Muscle of leg (tissue), 16 donors: ENCODE measurements around the gene ANGPT4. TPM values are rescaled to one million over a fixed set of nuclear protein-coding genes. Genes with fewer than 3 reads are reported as not detected.

Source experiments
- DNase-seq: peaks from one replicate; pipeline ENCODE4 v3.0.0; 2013
- H3K27ac ChIP-seq: one replicate; pipeline ENCODE4 v1.5.1; 2013; ENCODE audit warnings: mild to moderate bottlenecking, low read length, control low read depth
- H3K27me3 ChIP-seq: one replicate; pipeline ENCODE4 v1.6.1; 2013; ENCODE audit warnings: low read length; ENCODE audit not compliant: control insufficient read depth, insufficient read depth
- H3K36me3 ChIP-seq: one replicate; pipeline ENCODE4 v1.6.1; 2013; ENCODE audit warnings: low read length; ENCODE audit not compliant: control insufficient read depth, insufficient read depth
- H3K4me1 ChIP-seq: one replicate; pipeline ENCODE4 v1.6.1; 2013; ENCODE audit warnings: low read length; ENCODE audit not compliant: control insufficient read depth, insufficient read depth
- H3K4me3 ChIP-seq: one replicate; pipeline ENCODE4 v1.5.1; 2013; ENCODE audit warnings: low read length, control low read depth
- H3K9me3 ChIP-seq: replicated peaks from 2 replicates; pipeline ENCODE4 v1.6.1; 2013; ENCODE audit warnings: low read depth, low read length; ENCODE audit not compliant: control insufficient read depth
- WGBS: methylation state at CpG from one replicate; pipeline ENCODE4 v1.1.5; 2013; ENCODE audit warnings: missing lambda C conversion rate; ENCODE audit not compliant: insufficient coverage; 5-methylcytosine and 5-hydroxymethylcytosine counted together
- long read RNA-seq, 11 donors: transcript quantifications; one replicate each; lab custom pipeline, GENCODE V29; 2026
- polyA plus RNA-seq, 8 donors: library from polyadenylated mRNA; unstranded; fragments of 120-200 nt; gene quantifications; one replicate each; pipeline versions ENCODE4 v1.2.1 to v1.2.3, GENCODE V29; 2013; ENCODE audit warnings: inconsistent platforms in 1 of 8, low replicate concordance in 1 of 8; ENCODE audit not compliant: insufficient read length in 8 of 8, insufficient read depth in 1 of 8
- total RNA-seq: library from RNA; stranded (reverse); fragments of 120-200 nt; gene quantifications from one replicate; pipeline ENCODE4 v1.2.4, GENCODE V29; 2013

The ANGPT4 gene, protein sequence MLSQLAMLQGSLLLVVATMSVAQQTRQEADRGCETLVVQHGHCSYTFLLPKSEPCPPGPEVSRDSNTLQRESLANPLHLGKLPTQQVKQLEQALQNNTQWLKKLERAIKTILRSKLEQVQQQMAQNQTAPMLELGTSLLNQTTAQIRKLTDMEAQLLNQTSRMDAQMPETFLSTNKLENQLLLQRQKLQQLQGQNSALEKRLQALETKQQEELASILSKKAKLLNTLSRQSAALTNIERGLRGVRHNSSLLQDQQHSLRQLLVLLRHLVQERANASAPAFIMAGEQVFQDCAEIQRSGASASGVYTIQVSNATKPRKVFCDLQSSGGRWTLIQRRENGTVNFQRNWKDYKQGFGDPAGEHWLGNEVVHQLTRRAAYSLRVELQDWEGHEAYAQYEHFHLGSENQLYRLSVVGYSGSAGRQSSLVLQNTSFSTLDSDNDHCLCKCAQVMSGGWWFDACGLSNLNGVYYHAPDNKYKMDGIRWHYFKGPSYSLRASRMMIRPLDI
- total RNA-seq = 0.04 TPM
- polyA plus RNA-seq = under 1 TPM in 7 of 8 donors, not detected in 1; 0.03 to 0.12 (median 0.06) TPM
- long read RNA-seq, donor 1 = 0 reads
- long read RNA-seq, donor 2 = 0 reads
- long read RNA-seq, donor 3 = 0 reads
- long read RNA-seq, donor 4 = 0 reads
- long read RNA-seq, donor 5 = 0 reads
- long read RNA-seq, donor 6 = 0 reads
- long read RNA-seq, donor 7 = 0 reads
- long read RNA-seq, donor 8 = 0 reads
- long read RNA-seq, donor 9 = 0 reads
- long read RNA-seq, donor 10, partial matches to known transcripts = 27 of 27 reads
- long read RNA-seq, donor 10, other reads (novel, unspliced or antisense) = 0 of 27 reads
- long read RNA-seq, donor 11 = 0 reads

DNA sequence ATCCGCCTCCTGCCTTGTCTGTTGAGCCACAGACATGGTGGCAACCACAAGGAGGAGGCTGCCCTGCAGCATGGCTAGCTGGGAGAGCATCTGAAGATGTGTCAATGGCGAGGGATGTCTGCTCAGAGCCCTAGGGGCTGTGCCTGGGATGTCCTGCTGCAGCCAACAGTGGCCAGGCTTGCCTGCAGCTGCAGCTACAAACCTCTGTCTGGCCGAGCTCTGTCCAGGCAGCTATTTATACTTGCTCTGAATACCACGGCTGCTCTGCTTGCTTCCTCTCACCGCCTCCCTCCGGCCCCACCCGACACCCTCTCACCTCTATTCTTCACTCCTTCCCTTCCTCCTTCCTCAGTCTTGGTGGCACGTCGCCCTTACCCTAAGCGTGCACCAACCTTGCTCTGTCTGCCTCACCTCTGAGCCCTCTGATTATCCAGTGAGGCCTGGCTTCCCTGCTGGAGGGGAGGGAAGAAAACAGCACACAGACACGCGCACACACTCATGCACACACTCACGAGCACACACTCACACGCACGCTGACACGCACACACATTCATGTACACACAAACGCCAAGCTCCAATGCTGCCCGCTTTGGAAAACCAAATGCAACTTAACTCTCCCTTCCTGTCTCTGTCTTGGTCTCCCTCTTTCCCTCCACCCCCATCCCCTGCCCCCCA lies at the start of gene ANGPT4:
Gene ANGPT4 (minus strand): TSS at position 210 of the 675 bp plus-strand sequence. CDS start 120 bp downstream, at position 90.
- H3K4me1 ChIP-seq = peaks cover 21% of the 10 kb centered on the region
- no peaks in the 10 kb centered on the region for H3K27me3 ChIP-seq
- peak; percentile 32 for DNase-seq
- H3K36me3 ChIP-seq = no peaks in the 10 kb centered on the region
- H3K27ac ChIP-seq = no peak within 1 kb of the TSS
- H3K4me3 ChIP-seq = no peak within 1 kb of the TSS
- WGBS = 18% methylated on average over 12 of the region's 18 CpGs
- H3K9me3 ChIP-seq = no peaks in the 10 kb centered on the region

DNA sequence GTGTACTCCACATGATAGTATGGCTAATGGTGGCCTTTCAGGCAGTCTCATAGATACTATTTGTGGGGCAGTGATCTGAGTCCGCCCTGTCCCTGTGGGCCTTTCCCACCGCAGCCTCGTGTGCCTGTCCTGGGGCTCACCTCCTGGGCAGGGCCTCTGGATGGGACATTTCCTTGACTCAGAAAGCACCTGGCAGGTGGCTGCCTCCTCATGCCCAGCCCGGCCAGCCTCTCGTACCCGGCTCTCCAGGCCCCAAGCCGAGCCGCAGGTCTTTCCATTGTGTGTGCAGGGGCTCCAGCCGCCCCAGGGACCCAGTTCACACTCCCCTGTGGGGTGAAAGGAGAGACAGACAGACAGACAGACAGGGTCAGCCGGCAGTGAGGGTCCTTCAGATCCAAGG lies 47.7 kb upstream of the ANGPT4 start:
- peaks cover 7% of the 10 kb centered on the region for H3K27me3 ChIP-seq
- H3K4me3 ChIP-seq = no peak overlapping the region
- WGBS = 78% methylated on average over 7 of the region's 10 CpGs
- H3K9me3 ChIP-seq = no peaks in the 10 kb centered on the region
- H3K27ac ChIP-seq = no peak overlapping the region
- H3K36me3 ChIP-seq = no peaks in the 10 kb centered on the region
- no peak for DNase-seq
- H3K4me1 ChIP-seq = no peaks in the 10 kb centered on the region

DNA sequence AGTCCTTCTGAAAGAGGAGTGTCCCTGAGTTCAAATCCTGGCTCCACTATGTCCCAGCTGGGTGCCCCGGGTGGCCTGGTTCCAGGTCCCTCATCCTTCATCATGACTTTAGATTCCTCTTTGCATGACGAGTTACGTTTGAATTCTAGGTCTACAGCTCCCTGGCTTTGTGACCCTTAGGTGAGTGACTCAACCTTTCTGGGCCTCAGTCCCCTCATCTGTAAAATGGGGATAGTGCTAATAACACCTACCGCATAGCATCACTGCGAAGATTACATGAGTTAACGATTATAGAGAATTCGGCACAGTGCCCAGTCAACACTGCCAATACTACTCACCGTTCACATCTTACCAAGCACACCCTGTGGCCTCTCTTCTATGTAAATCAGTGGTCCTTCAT lies 46.5 kb upstream of the ANGPT4 start:
- 83% methylated on average over 5 of the region's 8 CpGs for WGBS
- no peaks in the 10 kb centered on the region for H3K4me1 ChIP-seq
- H3K9me3 ChIP-seq = no peaks in the 10 kb centered on the region
- H3K36me3 ChIP-seq = no peaks in the 10 kb centered on the region
- H3K4me3 ChIP-seq = no peak overlapping the region
- peaks cover 10% of the 10 kb centered on the region for H3K27me3 ChIP-seq
- no peak for DNase-seq
- no peak overlapping the region for H3K27ac ChIP-seq

DNA sequence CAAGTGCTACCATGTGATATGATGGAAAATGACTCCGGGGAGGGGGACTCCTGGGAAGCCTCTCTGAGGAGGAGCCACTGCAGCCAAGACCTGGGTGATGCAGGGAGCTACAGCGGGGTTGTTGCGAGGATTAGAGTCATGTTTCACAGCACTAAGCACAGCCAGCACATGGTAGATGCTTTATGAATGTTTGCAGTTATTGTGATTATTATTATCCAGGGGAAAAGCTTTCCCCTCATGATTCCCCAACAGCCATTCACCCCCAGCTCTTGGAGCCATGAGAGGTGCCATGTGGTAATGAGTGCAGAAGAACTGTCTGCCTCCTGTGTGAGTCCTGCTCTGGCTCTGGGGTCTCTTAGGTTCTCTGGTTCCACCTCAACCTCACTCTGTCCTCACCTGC lies 46.1 kb upstream of the ANGPT4 start:
- Histone ChIP-seq H3K36me3 (no peaks in the 10 kb centered on the region), H3K4me3 (no peak overlapping the region), H3K27me3 (peaks cover 10% of the 10 kb centered on the region), H3K4me1 (no peaks in the 10 kb centered on the region), H3K27ac (no peak overlapping the region), H3K9me3 (no peaks in the 10 kb centered on the region)
- no peak for DNase-seq
- 72% methylated on average over 1 of the region's 3 CpGs for WGBS

DNA sequence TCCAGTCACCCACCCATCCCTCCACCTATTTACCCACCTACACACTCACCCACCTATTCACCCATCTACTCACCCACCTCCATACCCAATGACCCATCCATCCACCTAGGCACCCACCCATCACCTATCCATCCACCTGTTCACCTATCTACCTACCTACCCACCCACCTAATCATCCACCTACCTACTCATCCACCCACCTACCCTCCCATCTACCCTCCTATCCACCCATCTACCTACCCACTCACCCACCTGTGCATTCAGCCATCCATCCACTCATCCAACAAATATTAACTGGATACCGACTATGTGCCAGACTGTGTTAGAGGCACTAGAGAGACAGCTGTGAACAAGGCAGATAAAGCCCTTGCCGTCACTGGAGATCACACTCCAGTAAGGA lies 45.6 kb upstream of the ANGPT4 start:
- no peaks in the 10 kb centered on the region for H3K4me1 ChIP-seq
- H3K9me3 ChIP-seq = no peaks in the 10 kb centered on the region
- WGBS = 75% methylated on average over 1 of the region's 2 CpGs
- H3K27me3 ChIP-seq = peaks cover 10% of the 10 kb centered on the region
- H3K36me3 ChIP-seq = no peaks in the 10 kb centered on the region
- no peak overlapping the region for H3K27ac ChIP-seq
- no peak for DNase-seq
- H3K4me3 ChIP-seq = no peak overlapping the region

DNA sequence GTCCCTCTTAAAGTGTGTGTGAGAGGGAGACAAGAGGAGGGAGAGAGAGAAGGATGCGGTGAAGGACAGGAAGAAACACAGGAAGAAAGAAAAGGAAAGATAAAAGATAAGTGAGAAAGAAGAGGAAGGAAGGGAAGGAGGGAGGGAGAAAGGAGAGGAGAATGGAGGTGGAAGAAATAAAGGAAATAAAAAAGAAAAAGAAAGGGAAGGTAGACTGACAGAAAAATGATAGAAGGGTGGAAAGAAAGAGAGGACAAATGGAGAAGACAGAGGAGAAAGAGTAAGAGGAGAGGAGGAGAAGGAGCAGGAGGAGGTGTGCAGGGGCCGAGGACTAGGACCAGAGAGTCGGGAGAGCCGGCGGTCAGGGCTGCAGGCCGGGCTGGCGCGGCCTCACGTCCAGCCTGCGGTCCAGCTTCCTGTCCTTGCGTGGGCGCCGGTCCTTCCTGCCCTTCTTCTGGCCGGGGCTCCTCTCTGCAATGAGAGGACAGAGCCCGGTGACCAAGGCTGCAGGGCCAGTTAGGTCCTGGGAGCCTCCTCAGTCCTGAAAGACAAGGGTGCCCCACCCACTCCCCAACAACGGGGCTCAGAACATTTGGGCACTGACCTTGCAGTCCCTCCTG lies 44.0 kb upstream of the ANGPT4 start:
- H3K27me3 ChIP-seq = peaks cover 13% of the 10 kb centered on the region
- H3K4me1 ChIP-seq = peaks cover 2% of the 10 kb centered on the region
- H3K9me3 ChIP-seq = no peaks in the 10 kb centered on the region
- H3K36me3 ChIP-seq = no peaks in the 10 kb centered on the region
- H3K4me3 ChIP-seq = no peak overlapping the region
- H3K27ac ChIP-seq = no peak overlapping the region
- 74% methylated on average over 11 of the region's 16 CpGs for WGBS
- no peak for DNase-seq

DNA sequence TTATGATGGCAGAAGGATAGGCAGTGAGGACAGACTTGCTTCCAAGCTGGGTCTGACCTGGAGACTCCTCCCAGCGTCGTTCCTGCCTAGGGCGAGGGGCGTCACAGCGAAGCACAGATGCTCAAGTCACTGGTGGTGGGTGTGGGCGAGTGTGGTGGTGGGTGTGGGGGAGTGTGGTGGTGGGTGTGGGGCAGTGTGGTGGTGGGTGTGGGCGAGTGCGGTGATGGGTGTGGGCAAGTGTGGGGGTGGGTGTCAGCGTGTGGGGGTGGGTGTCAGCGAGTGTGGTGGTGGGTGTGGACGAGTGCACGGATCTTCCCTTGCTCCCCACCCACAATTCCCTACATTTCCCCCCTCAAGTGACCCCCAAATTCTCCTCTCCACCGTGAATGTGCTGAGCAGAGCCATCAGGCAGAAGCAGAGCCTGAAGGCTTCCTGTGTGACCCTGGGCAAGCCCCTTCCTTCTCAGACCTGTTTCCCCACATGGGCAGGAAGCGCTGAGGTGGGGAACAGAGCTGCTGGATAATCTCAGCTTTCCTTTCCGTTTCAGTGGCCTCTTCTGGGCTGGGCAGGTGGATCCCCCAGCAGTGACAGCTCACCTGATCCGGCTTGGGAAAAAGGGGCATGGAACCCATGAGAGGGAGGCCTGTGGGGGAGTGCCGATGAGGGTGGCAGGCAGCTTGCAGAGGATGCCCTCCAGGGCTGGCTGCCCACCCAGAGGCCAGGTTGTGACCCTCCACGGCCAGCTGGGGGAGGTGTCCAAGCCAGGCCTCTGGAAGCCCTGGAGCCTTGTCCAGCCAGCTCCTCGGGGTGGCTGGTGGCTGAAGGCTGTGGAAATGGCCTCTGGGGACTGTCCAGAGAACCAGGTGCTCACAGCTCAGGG lies 43.0 kb upstream of the ANGPT4 start:
- H3K9me3 ChIP-seq = no peaks in the 10 kb centered on the region
- DNase-seq = no peak
- peaks cover 16% of the 10 kb centered on the region for H3K27me3 ChIP-seq
- WGBS = 52% methylated on average over 12 of the region's 19 CpGs
- no peaks in the 10 kb centered on the region for H3K36me3 ChIP-seq
- peaks cover 2% of the 10 kb centered on the region for H3K4me1 ChIP-seq
- no peak overlapping the region for H3K27ac ChIP-seq
- no peak overlapping the region for H3K4me3 ChIP-seq

DNA sequence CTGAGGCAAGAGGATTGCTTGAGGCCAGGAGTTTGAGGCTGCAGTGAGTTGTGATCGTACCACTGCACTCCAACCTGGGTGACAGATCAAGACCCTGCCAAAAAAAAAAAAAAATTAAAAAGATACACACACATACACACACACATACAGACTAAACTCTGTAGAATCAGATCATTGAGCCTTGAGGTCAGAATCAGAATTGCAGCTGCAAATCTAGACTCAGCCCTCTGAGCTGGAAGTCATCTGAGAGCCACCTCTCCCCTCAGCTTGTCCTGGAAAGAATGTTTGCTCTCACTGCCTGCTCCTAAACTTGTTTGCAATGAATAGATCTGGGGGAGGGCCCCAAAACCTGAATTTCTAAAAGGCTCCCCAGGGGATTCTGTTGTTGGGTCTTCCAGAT lies 41.4 kb upstream of the ANGPT4 start:
- peaks cover 2% of the 10 kb centered on the region for H3K4me1 ChIP-seq
- H3K27me3 ChIP-seq = peaks cover 21% of the 10 kb centered on the region
- no peak overlapping the region for H3K27ac ChIP-seq
- no peak overlapping the region for H3K4me3 ChIP-seq
- DNase-seq = no peak
- H3K36me3 ChIP-seq = no peaks in the 10 kb centered on the region
- no CpG with 5 or more reads among the region's 1 CpG for WGBS
- H3K9me3 ChIP-seq = no peaks in the 10 kb centered on the region

DNA sequence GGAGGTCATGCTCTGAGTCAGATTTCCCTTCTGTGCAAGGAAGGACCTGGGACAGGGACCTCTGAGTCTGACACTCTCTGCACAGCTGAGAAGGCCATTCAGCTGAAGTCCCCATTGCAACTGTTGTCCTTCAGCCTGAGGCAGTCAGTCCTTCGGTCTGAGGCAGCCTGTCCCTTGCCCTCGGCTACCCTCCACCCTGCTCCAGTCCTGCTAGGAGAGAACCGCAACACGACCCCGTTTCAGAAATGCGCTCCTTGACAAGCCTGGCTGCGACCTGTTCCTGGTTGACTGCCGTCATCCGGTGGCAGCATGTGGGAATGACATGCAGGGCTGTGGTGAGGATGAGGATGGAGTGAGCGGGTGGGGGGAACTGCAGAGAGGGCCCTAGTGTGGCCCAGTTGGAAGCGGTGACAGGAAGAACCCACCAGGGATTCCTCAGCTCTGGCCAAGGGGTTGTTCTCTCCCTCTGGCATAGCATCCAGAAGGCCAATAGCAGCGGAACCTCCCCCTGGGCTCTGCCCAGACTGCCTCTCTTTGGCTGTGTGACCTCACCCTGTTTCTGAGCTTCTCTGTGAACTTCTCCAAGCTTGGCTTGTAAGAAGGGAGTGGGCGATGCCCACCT lies 40.3 kb upstream of the ANGPT4 start:
- Histone ChIP-seq H3K36me3 (no peaks in the 10 kb centered on the region), H3K27me3 (peaks cover 24% of the 10 kb centered on the region), H3K4me1 (peaks cover 2% of the 10 kb centered on the region), H3K9me3 (no peaks in the 10 kb centered on the region), H3K4me3 (no peak overlapping the region), H3K27ac (no peak overlapping the region)
- peak; percentile 55 for DNase-seq
- WGBS = 9% methylated on average over 10 of the region's 13 CpGs
